Endodermal cell (in vitro differentiated cells): ENCODE measurements around the gene BHLHE23. TPM values are rescaled to one million over a fixed set of nuclear protein-coding genes. Genes with fewer than 3 reads are reported as not detected.

Source experiments
- DNase-seq: peaks from one replicate; pipeline ENCODE4 v3.0.0-alpha.2; 2017
- H3K27ac ChIP-seq: 2 replicates; pipeline ENCODE4 v1.5.1; 2013; ENCODE audit warnings: mild to moderate bottlenecking, low read depth, low read length, moderate library complexity
- H3K27me3 ChIP-seq: 2 replicates; pipeline ENCODE4 v1.6.1; 2013; ENCODE audit warnings: mild to moderate bottlenecking, low read length, moderate library complexity; ENCODE audit not compliant: insufficient read depth, control insufficient read depth, poor library complexity, severe bottlenecking
- H3K36me3 ChIP-seq: 2 replicates; pipeline ENCODE4 v1.7.0; 2013; ENCODE audit warnings: mild to moderate bottlenecking, low read length, moderate library complexity; ENCODE audit not compliant: control insufficient read depth, insufficient read depth
- H3K4me1 ChIP-seq: one replicate; pipeline ENCODE4 v1.7.0; 2013; ENCODE audit warnings: low read length; ENCODE audit not compliant: control insufficient read depth, insufficient read depth
- H3K4me3 ChIP-seq: 2 replicates; pipeline ENCODE4 v1.5.1; 2013; ENCODE audit warnings: mild to moderate bottlenecking, low read length, moderate library complexity
- H3K9ac ChIP-seq: 2 replicates; pipeline ENCODE4 v1.6.1; 2013; ENCODE audit warnings: mild to moderate bottlenecking, low read length, moderate library complexity; ENCODE audit not compliant: poor library complexity, severe bottlenecking; ENCODE audit errors: extremely low read depth
- H3K9me3 ChIP-seq: 2 replicates; pipeline ENCODE4 v1.6.1; 2013; ENCODE audit warnings: mild to moderate bottlenecking, low read length, moderate library complexity; ENCODE audit not compliant: control insufficient read depth
- H3K27ac Mint-ChIP-seq: 2 replicates; pipeline ENCODE4 v1.8.0; 2020; ENCODE audit warnings: mixed read lengths
- H3K27me3 Mint-ChIP-seq: 2 replicates; pipeline ENCODE4 v1.8.0; 2021; ENCODE audit warnings: mild to moderate bottlenecking, mixed read lengths; ENCODE audit not compliant: insufficient read depth
- H3K36me3 Mint-ChIP-seq: 2 replicates; pipeline ENCODE4 v1.8.0; 2020; ENCODE audit warnings: low read depth, mixed read lengths
- H3K4me1 Mint-ChIP-seq: 2 replicates; pipeline ENCODE4 v1.8.0; 2020; ENCODE audit warnings: mixed read lengths
- H3K4me3 Mint-ChIP-seq: 2 replicates; pipeline ENCODE4 v1.8.0; 2020; ENCODE audit warnings: mild to moderate bottlenecking, moderate library complexity, mixed read lengths
- H3K9me3 Mint-ChIP-seq: 2 replicates; pipeline ENCODE4 v1.8.0; 2020; ENCODE audit warnings: mild to moderate bottlenecking, mixed read lengths
- WGBS, 2 experiments: methylation state at CpG; one replicate each; pipeline versions ENCODE4 v1.1.5 to v1.1.7; 2013; ENCODE audit warnings: missing lambda C conversion rate in 2 of 2, mixed read lengths in 1 of 2; ENCODE audit not compliant: insufficient coverage in 1 of 2, insufficient read length in 1 of 2; 5-methylcytosine and 5-hydroxymethylcytosine counted together
- total RNA-seq, 2 donors: library from RNA; stranded (reverse); fragmentation: NEBNext Ultra II Directional in 1 of 2; extraction: Animal tissue kit (Norgen Biotek cat#: 25700) in 1 of 2; gene quantifications; 2 replicates in 1 of 2; 3 replicates in 1 of 2; pipeline ENCODE4 v1.2.1, GENCODE V29; 2021
- TF ChIP-seq, protein P1 (sequence below): fragments of 200-600 bp; sonication (generic); conservative IDR thresholded peaks from 2 replicates; pipeline ENCODE4 v1.5.0; 2021; ENCODE audit warnings: antibody characterized with exemption, mild to moderate bottlenecking

The BHLHE23 gene
- total RNA-seq, 2 donors from 2014 or later, result not detected

DNA sequence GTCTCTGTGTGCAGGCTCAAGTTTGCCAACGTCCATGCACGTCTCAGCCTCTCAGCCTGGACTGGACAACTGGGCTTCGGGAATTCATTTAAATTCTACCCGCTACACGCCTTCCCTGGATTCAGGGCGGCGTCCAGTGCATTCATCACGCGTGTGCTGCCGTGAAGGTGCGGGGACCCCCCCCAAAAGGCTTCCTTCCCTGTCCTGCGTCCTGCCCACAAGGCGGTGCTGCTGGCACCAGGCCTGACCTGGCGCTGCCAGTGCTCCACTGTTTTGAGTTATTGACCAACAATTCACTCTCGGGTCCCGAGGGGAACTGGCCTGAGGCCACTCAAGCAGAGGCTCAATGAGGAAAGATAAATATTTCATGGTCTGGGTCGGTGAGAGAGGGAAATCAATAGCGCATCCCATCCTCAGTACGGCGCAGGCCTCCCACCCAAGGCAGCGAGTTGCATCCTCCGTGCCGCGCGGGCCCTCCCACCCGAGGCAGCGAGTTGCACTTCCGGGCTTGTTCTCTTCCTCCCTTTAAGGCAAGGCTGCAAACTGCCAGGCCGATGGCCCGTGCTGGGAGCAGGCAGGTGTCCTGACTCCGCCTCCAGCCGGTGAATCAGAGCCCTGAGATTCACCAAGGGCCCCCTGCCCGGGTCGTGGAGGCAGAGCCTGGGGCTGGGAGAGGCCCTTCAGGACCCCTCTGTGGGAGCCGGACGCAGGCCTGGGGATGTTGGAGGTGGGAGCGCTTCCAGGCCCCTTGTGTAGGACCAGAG is 22.8 kb upstream of the BHLHE23 start:
- Histone ChIP-seq H3K9ac (no peak overlapping the region), H3K27me3 (peaks cover 35% of the 10 kb centered on the region), H3K4me3 (no peak overlapping the region), H3K9me3 (no peaks in the 10 kb centered on the region), H3K4me1 (no peaks in the 10 kb centered on the region), H3K27ac (no peak overlapping the region), H3K36me3 (no peaks in the 10 kb centered on the region)
- Mint-ChIP-seq H3K27ac (no peak overlapping the region), H3K27me3 (peaks cover 28% of the 10 kb centered on the region), H3K4me1 (peaks cover 4% of the 10 kb centered on the region), H3K4me3 (no peak overlapping the region), H3K9me3 (no peaks in the 10 kb centered on the region), H3K36me3 (no peaks in the 10 kb centered on the region)
- TF ChIP-seq, protein P1, sequence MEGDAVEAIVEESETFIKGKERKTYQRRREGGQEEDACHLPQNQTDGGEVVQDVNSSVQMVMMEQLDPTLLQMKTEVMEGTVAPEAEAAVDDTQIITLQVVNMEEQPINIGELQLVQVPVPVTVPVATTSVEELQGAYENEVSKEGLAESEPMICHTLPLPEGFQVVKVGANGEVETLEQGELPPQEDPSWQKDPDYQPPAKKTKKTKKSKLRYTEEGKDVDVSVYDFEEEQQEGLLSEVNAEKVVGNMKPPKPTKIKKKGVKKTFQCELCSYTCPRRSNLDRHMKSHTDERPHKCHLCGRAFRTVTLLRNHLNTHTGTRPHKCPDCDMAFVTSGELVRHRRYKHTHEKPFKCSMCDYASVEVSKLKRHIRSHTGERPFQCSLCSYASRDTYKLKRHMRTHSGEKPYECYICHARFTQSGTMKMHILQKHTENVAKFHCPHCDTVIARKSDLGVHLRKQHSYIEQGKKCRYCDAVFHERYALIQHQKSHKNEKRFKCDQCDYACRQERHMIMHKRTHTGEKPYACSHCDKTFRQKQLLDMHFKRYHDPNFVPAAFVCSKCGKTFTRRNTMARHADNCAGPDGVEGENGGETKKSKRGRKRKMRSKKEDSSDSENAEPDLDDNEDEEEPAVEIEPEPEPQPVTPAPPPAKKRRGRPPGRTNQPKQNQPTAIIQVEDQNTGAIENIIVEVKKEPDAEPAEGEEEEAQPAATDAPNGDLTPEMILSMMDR, result no peak
- peak; percentile 87 for DNase-seq
- 72 to 74% methylated on average over 36 to 37 of the region's 37 CpGs for WGBS, 2 experiments

DNA sequence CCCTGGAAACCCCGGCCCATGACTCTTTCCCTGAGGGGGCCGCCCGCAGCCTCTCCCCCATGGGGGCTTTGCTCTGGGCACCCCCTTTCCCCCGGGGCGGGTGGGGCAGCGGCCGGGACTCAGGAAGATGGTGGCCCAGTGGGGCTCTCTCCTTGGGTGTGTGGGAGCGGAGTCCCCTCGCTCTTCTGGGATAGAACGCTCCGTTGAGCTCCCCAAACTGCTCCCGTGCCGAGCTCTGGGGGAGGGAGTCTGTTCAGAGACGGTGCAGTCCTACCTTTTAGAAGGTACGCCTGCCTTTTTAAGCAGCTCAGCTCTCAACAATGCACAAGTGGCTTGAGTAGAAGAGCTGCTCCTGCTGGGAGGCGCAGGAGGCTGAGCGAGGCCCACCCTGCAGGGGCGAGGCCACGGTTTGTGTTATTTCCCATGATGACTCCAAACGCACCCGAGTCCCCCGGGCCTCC is 21.7 kb upstream of the BHLHE23 start:
- peaks cover 4% of the 10 kb centered on the region for H3K4me1 Mint-ChIP-seq
- no peaks in the 10 kb centered on the region for H3K36me3 ChIP-seq
- TF ChIP-seq, protein P1, result no peak
- no peaks in the 10 kb centered on the region for H3K9me3 Mint-ChIP-seq
- no peak for DNase-seq
- 68 to 74% methylated on average over 12 to 22 of the region's 22 CpGs for WGBS, 2 experiments
- peaks cover 28% of the 10 kb centered on the region for H3K27me3 ChIP-seq
- H3K27ac ChIP-seq, result no peak overlapping the region
- H3K4me1 ChIP-seq, result no peaks in the 10 kb centered on the region
- H3K27ac Mint-ChIP-seq, result no peak overlapping the region
- no peaks in the 10 kb centered on the region for H3K36me3 Mint-ChIP-seq
- no peak overlapping the region for H3K9ac ChIP-seq
- H3K4me3 ChIP-seq, result no peak overlapping the region
- no peak overlapping the region for H3K4me3 Mint-ChIP-seq
- no peaks in the 10 kb centered on the region for H3K9me3 ChIP-seq
- peaks cover 24% of the 10 kb centered on the region for H3K27me3 Mint-ChIP-seq

DNA sequence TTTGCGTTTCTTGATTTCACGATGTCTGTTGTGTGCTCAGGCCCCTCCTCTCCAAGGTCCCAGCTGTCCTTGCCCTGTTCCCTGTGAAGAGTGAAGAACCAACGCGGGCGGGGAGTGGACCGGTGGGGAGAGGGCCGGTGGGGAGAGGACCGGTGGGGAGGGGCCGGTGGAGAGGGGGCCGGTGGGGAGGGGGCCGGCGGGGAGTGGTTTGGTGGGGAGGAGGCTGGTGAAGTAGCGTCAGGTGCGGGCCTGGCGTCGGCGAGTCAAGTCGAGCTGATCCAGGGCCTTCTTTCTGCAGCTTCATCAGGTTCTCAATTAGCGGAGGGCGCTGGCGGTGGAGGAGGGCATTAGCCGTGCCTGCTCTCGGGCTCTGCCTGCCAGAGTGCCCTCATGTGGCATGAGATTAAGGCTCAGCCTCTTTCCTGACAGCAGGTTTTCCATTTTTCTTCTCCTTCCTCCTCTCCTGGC is 21.2 kb upstream of the BHLHE23 start:
- H3K4me3 Mint-ChIP-seq, result no peak overlapping the region
- peaks cover 4% of the 10 kb centered on the region for H3K4me1 Mint-ChIP-seq
- WGBS, 2 experiments, result 38 to 46% methylated on average over 11 to 13 of the region's 23 CpGs
- no peak overlapping the region for H3K27ac ChIP-seq
- no peaks in the 10 kb centered on the region for H3K9me3 ChIP-seq
- H3K36me3 ChIP-seq, result no peaks in the 10 kb centered on the region
- no peaks in the 10 kb centered on the region for H3K36me3 Mint-ChIP-seq
- H3K4me1 ChIP-seq, result no peaks in the 10 kb centered on the region
- H3K27me3 ChIP-seq, result peaks cover 23% of the 10 kb centered on the region
- DNase-seq, result no peak
- H3K9ac ChIP-seq, result no peak overlapping the region
- TF ChIP-seq, protein P1, result no peak
- no peaks in the 10 kb centered on the region for H3K9me3 Mint-ChIP-seq
- no peak overlapping the region for H3K27ac Mint-ChIP-seq
- H3K4me3 ChIP-seq, result no peak overlapping the region
- H3K27me3 Mint-ChIP-seq, result peaks cover 20% of the 10 kb centered on the region
